Measurements from ENCODE around the gene PSMD12.

DNA sequence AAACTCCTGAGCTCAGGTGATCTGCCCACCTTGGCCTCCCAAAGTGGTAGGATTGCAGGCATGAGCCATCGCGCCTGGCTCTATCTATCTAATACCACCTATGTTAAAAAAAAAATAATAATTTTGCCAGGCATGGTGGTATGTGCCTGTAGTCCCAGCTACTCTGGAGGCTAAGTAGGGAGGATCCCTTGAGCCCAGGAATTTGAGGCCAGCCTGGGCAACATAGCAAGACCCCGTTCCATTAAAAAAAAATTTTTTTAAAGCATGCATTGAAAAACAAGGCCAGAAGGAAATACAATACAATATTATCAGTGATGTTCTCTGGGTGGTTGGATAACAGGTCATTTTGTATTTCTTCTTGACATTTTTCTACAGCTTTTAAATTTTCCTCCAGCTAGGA lies 76.1 kb downstream of the PSMD12 start:
- TF ChIP-seq, protein P1, sequence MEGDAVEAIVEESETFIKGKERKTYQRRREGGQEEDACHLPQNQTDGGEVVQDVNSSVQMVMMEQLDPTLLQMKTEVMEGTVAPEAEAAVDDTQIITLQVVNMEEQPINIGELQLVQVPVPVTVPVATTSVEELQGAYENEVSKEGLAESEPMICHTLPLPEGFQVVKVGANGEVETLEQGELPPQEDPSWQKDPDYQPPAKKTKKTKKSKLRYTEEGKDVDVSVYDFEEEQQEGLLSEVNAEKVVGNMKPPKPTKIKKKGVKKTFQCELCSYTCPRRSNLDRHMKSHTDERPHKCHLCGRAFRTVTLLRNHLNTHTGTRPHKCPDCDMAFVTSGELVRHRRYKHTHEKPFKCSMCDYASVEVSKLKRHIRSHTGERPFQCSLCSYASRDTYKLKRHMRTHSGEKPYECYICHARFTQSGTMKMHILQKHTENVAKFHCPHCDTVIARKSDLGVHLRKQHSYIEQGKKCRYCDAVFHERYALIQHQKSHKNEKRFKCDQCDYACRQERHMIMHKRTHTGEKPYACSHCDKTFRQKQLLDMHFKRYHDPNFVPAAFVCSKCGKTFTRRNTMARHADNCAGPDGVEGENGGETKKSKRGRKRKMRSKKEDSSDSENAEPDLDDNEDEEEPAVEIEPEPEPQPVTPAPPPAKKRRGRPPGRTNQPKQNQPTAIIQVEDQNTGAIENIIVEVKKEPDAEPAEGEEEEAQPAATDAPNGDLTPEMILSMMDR (IDR thresholded peaks at IDR 0.05; ENCODE audit: poor library complexity, severe bottlenecking) = no peak
- TF ChIP-seq, protein P2, sequence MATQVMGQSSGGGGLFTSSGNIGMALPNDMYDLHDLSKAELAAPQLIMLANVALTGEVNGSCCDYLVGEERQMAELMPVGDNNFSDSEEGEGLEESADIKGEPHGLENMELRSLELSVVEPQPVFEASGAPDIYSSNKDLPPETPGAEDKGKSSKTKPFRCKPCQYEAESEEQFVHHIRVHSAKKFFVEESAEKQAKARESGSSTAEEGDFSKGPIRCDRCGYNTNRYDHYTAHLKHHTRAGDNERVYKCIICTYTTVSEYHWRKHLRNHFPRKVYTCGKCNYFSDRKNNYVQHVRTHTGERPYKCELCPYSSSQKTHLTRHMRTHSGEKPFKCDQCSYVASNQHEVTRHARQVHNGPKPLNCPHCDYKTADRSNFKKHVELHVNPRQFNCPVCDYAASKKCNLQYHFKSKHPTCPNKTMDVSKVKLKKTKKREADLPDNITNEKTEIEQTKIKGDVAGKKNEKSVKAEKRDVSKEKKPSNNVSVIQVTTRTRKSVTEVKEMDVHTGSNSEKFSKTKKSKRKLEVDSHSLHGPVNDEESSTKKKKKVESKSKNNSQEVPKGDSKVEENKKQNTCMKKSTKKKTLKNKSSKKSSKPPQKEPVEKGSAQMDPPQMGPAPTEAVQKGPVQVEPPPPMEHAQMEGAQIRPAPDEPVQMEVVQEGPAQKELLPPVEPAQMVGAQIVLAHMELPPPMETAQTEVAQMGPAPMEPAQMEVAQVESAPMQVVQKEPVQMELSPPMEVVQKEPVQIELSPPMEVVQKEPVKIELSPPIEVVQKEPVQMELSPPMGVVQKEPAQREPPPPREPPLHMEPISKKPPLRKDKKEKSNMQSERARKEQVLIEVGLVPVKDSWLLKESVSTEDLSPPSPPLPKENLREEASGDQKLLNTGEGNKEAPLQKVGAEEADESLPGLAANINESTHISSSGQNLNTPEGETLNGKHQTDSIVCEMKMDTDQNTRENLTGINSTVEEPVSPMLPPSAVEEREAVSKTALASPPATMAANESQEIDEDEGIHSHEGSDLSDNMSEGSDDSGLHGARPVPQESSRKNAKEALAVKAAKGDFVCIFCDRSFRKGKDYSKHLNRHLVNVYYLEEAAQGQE (IDR thresholded peaks at IDR 0.05; ENCODE audit: borderline replicate concordance) = no peak
- TF ChIP-seq EP300 (conservative IDR thresholded peaks at IDR 0.05; ENCODE audit: poor library complexity, severe bottlenecking) = no peak
- no peak for TF ChIP-seq POLR2AphosphoS5 (IDR thresholded peaks at IDR 0.05)

Data from neural cell (in vitro differentiated cells).